Motor neuron (in vitro differentiated cells): Measurements from ENCODE around the gene LAIR2. TPM values are rescaled to one million over a fixed set of nuclear protein-coding genes. Genes with fewer than 3 reads are reported as not detected.
"Not testable (repeated sequence)": the region's sequence is repeated elsewhere in the genome, so short reads cannot be mapped to it uniquely, and the experiment has no call there.

Source experiments
- ATAC-seq, 8 experiments: fragments of 200-7000 bp; cut with Tn5 transposase; replicated peaks in 6 of 8; 2 replicates each; pipeline ENCODE4 v1.8.0; 2021; ENCODE audit warnings: mild to moderate bottlenecking in 8 of 8, moderate library complexity in 8 of 8
- H3K27ac ChIP-seq, 2 donors: fragments of 250-450 bp; sonication (Bioruptor Pico); 2 replicates each; pipeline ENCODE4 v1.9.0; 2021; ENCODE audit warnings: antibody characterized with exemption in 2 of 2, mild to moderate bottlenecking in 2 of 2, moderate library complexity in 1 of 2
- H3K4me1 ChIP-seq, 2 donors: fragments of 250-450 bp; sonication (Bioruptor Pico); replicated peaks in 1 of 2; 2 replicates each; pipeline ENCODE4 v1.6.1; 2021; ENCODE audit warnings: antibody characterized with exemption in 2 of 2, mild to moderate bottlenecking in 2 of 2, moderate library complexity in 1 of 2
- H3K4me3 ChIP-seq, 5 donors: fragments of 250-450 bp; sonication (Bioruptor Pico); 2 replicates each; pipeline ENCODE4 v1.9.0; 2021; ENCODE audit warnings: antibody characterized with exemption in 5 of 5, mild to moderate bottlenecking in 5 of 5, moderate library complexity in 4 of 5
- WGBS, 10 experiments: fragments of 450-650 bp; shearing (Covaris generic); methylation state at CpG; one replicate each; pipeline ENCODE4 v1.0.0; 2022; 5-methylcytosine and 5-hydroxymethylcytosine counted together
- in situ Hi-C, 9 experiments: fragments of 400-800 bp; cut with MboI; loops; one replicate each; pipeline ENCODE4 v1.15.0; 2021; ENCODE audit warnings: low sequenced_read_pairs in 9 of 9, low pct_unique_long_range_greater_than_20kb in 2 of 9; ENCODE audit not compliant: unreplicated experiment in 9 of 9
- total RNA-seq, 8 experiments: library from RNA; unstranded; fragments of 300-600 nt; gene quantifications; 2 replicates each; pipeline versions ENCODE4 v1.2.3 to v1.2.4, GENCODE V29; 2022

LAIR2 gene
- total RNA-seq, 8 experiments from 2014 or later, result not detected

GRCh38 chr19:54489341-54489740, 13.3 kb upstream of the LAIR2 start:
- Histone ChIP-seq H3K4me3 (no peak overlapping the region), H3K27ac (no peak overlapping the region), H3K4me1 (no peaks in the 10 kb centered on the region)
- WGBS, 10 experiments, result 14 to 90% (median 55%) methylated on average over 2 to 7 of the region's 7 CpGs; no CpG with 5 or more reads in 2 of the 10 experiments
- no peak for ATAC-seq
- in situ Hi-C loops, result loop anchor here in 1 of 9 experiments (25.0 kb wide), 1 partner anchor 173 kb away; the partner anchor contains the start of gene LILRB4

- 33 to 74% (median 50%) methylated on average over 3 to 9 of the region's 9 CpGs; no CpG with 5 or more reads in 2 of the 10 experiments for WGBS, 10 experiments
- no peak overlapping the region for H3K4me3 ChIP-seq
- H3K27ac ChIP-seq, result no peak overlapping the region
- in situ Hi-C loops, result loop anchor here in 1 of 9 experiments (25.0 kb wide), 1 partner anchor 173 kb away; the partner anchor contains the start of gene LILRB4
- no peak for ATAC-seq
- no peaks in the 10 kb centered on the region for H3K4me1 ChIP-seq
Observed at GRCh38 chr19:54489766-54490165, 12.9 kb upstream of the LAIR2 start.

- 40 to 93% (median 73%) methylated on average over 2 to 11 of the region's 18 CpGs; no CpG with 5 or more reads in 5 of the 10 experiments for WGBS, 10 experiments
- Histone ChIP-seq H3K4me3 (no peak overlapping the region), H3K27ac (no peak overlapping the region), H3K4me1 (no peaks in the 10 kb centered on the region)
- no peak for ATAC-seq
- in situ Hi-C loops, result loop anchor here in 1 of 9 experiments (25.0 kb wide), 1 partner anchor 170 kb away; the partner anchor contains the start of gene LILRB4
Observed at GRCh38 chr19:54492568-54492967, 10.1 kb upstream of the LAIR2 start.

GRCh38 chr19:54493056-54493455, 9.6 kb upstream of the LAIR2 start:
- H3K4me3 ChIP-seq, ATAC-seq: not testable (repeated sequence)
- in situ Hi-C loops, result loop anchor here in 1 of 9 experiments (25.0 kb wide), 1 partner anchor 169 kb away; the partner anchor contains the start of gene LILRB4

DNA sequence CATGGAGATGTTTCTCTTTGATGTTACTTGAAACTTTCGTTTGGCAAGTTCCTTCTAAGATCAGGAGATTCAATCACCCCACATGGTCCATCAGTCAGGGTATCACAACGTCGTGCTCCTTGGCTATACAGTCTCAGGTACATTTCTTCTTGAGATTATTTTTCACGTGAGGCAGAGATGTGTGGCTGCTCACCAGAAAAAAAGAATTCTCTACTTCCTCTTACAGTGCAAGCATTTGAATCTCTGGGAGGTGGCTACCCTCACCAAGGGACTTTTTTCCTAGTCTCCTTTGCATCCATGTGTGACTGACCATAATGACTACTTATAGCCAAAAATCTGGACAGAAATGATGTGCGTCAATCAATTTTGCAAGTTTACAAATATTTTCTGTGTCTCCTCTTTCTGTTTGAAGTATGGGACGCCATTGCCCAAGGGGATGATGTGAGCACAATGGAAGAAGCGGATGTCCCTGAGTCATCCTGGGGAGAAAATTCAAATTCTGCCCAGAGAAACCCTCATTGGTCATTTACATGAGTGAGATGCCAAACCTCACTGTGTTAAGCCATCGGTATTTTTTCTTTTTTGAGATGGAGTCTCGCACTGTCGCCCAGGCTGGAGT, 8.6 kb upstream of the LAIR2 start:
- in situ Hi-C loops, result loop anchor here in 1 of 9 experiments (25.0 kb wide), 1 partner anchor 168 kb away; the partner anchor contains the start of gene LILRB4
- no peaks in the 10 kb centered on the region for H3K4me1 ChIP-seq
- 4 to 100% (median 32%) methylated on average over 1 to 8 of the region's 10 CpGs; no CpG with 5 or more reads in 1 of the 10 experiments for WGBS, 10 experiments
- no peak for ATAC-seq
- no peak overlapping the region for H3K27ac ChIP-seq
- H3K4me3 ChIP-seq, result no peak overlapping the region

More at GRCh38 chr19:54493056-54493455, 9.6 kb upstream of the LAIR2 start:
- H3K4me1 ChIP-seq, H3K27ac ChIP-seq: not testable (repeated sequence)
- 20 to 36% methylated on average over 1 to 3 of the region's 5 CpGs; no CpG with 5 or more reads in 8 of the 10 experiments for WGBS, 10 experiments

DNA sequence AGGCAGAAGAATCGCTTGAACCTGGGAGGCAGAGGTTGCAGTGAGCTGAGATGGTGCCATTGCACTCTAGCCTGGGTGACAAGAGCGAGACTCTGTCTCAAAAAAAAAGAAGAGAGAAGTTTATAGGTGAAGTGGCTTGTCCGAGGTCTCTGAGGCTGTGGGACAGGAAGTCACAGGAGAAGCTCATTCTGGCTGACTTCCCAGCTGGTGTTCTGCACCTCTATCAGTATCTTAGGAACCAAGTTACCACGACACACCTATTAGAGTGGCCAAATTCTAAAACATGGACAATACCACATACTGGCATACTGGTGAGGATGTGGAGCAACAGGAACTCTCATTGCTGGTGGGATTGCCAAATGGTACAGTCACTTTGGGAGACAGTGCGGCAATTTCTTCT, 7.3 kb upstream of the LAIR2 start:
- H3K4me3 ChIP-seq, H3K27ac ChIP-seq, ATAC-seq, H3K4me1 ChIP-seq: not testable (repeated sequence)
- WGBS, 10 experiments, result 0 to 100% (median 40%) methylated on average over 1 to 4 of the region's 5 CpGs; no CpG with 5 or more reads in 3 of the 10 experiments
- in situ Hi-C loops, result loop anchor here in 1 of 9 experiments (25.0 kb wide), 1 partner anchor 167 kb away; the partner anchor contains the start of gene LILRB4

DNA sequence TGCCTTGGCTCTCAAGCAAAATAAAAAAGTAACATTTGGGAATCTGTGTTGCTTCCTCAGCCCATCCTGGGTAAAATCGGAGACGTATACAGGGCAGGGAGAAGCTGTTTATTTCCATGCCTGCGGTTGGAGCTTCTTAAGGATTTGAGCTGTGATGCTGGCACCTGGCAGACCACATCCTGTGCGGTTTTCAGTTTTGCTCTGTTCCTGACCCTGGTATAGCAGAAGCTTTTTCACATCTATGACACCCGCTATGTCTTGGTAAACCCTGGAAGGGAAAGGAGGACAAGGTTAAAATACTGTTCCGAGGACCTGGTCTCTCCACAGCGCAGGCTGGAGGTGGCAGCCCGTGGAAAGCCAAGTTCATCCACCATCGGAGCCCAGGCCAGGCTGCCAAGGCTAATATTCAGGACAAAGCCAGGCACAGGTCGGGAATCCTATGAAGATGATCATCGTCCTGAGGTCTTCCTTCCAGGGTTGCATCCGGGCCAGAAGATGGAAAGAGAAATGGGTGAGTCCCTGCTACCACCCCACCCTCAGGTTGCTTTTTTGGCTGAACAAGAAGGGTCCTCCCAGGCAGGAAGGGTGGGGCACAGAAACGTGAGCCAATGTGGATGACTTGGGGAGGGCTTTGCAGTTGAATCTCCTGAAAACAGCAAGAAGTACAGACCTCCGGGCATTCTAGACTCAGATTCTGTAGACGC, 4.7 kb upstream of the LAIR2 start:
- H3K4me3 ChIP-seq, ATAC-seq, H3K27ac ChIP-seq, H3K4me1 ChIP-seq: not testable (repeated sequence)
- WGBS, 10 experiments, result no CpG with 5 or more reads among the region's 15 CpGs
- in situ Hi-C loops, result loop anchor here in 1 of 9 experiments (25.0 kb wide), 1 partner anchor 164 kb away; the partner anchor contains the start of gene LILRB4

- WGBS, 10 experiments, result 0 to 59% (median 20%) methylated on average over 1 to 3 of the region's 9 CpGs; no CpG with 5 or more reads in 5 of the 10 experiments
- H3K4me3 ChIP-seq, H3K27ac ChIP-seq, ATAC-seq, H3K4me1 ChIP-seq: not testable (repeated sequence)
- in situ Hi-C loops, result loop anchor here in 1 of 9 experiments (25.0 kb wide), 1 partner anchor 164 kb away; the partner anchor contains the start of gene LILRB4
Observed at GRCh38 chr19:54498451-54498772, 4.2 kb upstream of the LAIR2 start.

GRCh38 chr19:54505542-54505941, 2.9 kb downstream of the LAIR2 start:
- H3K4me1 ChIP-seq, H3K27ac ChIP-seq, ATAC-seq, H3K4me3 ChIP-seq, in situ Hi-C loops: not testable (repeated sequence)
- 0 to 84% (median 52%) methylated on average over 1 to 4 of the region's 4 CpGs; no CpG with 5 or more reads in 3 of the 10 experiments for WGBS, 10 experiments

GRCh38 chr19:54506079-54506478, 3.4 kb downstream of the LAIR2 start:
- 32 to 76% (median 44%) methylated on average over 3 to 10 of the region's 10 CpGs; no CpG with 5 or more reads in 2 of the 10 experiments for WGBS, 10 experiments
- Histone ChIP-seq H3K4me3 (no peak overlapping the region), H3K27ac (no peak overlapping the region), H3K4me1 (no peaks in the 10 kb centered on the region)
- in situ Hi-C loops, result no loop called here
- no peak for ATAC-seq

DNA sequence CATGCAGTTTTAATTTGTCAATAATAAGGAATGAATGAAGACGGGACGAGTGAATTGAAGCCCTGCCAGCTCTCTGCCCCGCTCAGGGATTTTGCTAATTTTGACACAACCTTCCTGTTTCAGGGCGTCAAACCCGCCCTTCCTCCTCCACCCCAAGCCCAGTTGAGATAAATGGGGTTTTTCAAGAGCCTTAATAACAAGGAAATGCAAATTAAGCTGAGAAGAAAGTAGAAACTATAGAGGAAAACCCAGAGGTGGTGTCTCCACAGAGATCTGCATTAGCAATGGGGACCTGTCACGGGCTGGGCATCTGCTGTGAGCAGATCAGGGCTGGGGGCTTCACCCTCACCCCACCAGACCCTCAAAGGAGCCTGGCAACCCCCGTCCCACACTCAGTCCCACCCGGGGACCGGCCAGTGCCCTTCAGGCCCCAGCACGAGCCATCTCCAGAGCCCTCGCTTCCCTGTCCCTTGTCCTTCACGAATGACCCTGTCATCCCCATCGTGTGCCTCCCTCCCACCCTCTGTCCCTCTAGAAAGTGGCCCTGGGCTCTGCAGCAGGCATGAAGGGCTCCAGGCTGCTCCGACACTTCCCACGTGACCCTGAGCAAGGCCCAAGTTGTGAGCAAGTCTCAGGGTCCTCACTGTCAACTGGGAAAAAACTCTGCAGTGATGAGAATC, 4.5 kb downstream of the LAIR2 start:
- no CpG with 5 or more reads among the region's 15 CpGs for WGBS, 10 experiments
- ATAC-seq, H3K4me3 ChIP-seq, H3K27ac ChIP-seq, H3K4me1 ChIP-seq, in situ Hi-C loops: not testable (repeated sequence)

- ATAC-seq, result no peak
- 0 to 100% (median 24%) methylated on average over 2 to 3 of the region's 12 CpGs; no CpG with 5 or more reads in 5 of the 10 experiments for WGBS, 10 experiments
- Histone ChIP-seq H3K4me3 (no peak overlapping the region), H3K27ac (no peak overlapping the region), H3K4me1 (no peaks in the 10 kb centered on the region)
- in situ Hi-C loops, result no loop called here
Observed at GRCh38 chr19:54507824-54508223, 5.2 kb downstream of the LAIR2 start.

DNA sequence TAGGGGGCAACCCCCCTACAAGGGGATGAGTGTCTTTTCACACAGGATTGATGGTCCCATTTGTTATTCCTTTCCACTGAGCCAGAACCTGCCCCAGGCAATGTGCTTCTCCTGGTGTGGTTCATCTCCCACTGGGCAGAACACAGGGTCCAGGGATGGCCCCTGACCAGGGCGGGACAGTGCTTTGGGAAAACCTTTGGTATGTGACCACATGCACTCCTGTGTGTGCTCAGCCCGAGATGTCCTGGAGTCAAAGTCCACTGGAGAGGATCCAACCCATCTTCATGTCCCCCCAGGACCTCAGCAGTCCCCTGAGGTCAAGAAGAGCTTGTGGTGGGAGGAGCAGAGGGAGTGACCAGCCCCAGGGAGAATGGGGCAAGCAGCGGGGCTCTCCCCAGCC, 5.9 kb downstream of the LAIR2 start:
- WGBS, 10 experiments, result no CpG with 5 or more reads among the region's 3 CpGs
- ATAC-seq, in situ Hi-C loops, H3K4me3 ChIP-seq, H3K4me1 ChIP-seq, H3K27ac ChIP-seq: not testable (repeated sequence)
